Fibroblast of mammary gland (primary cell): ENCODE measurements around the gene TES.

Experiments used
- DNase-seq: peaks from one replicate; pipeline ENCODE4 v3.0.0-alpha.2; 2010; ENCODE audit warnings: low read depth
- H3K4me3 ChIP-seq: 2 replicates; pipeline ENCODE4 v1.5.1; 2011; ENCODE audit warnings: low read depth, mild to moderate bottlenecking, low read length, moderate library complexity; ENCODE audit not compliant: control insufficient read depth
- CTCF ChIP-seq: conservative IDR thresholded peaks from 2 replicates; pipeline ENCODE4 v1.5.1; 2011; ENCODE audit warnings: low read depth, low read length, inconsistent platforms; ENCODE audit not compliant: control insufficient read depth, insufficient read depth

Gene TES

GRCh38 chr7:116279217-116279616 is 68.9 kb downstream of the TES start:
- no peak overlapping the region for H3K4me3 ChIP-seq
- TF ChIP-seq CTCF: no peak
- DNase-seq: no peak

- no peak for TF ChIP-seq CTCF
- DNase-seq: no peak
- no peak overlapping the region for H3K4me3 ChIP-seq
Observed at GRCh38 chr7:116280803-116281202, 70.5 kb downstream of the TES start.

- no peak for DNase-seq
- no peak for TF ChIP-seq CTCF
- H3K4me3 ChIP-seq: no peak overlapping the region
Observed at GRCh38 chr7:116283595-116284204, 73.4 kb downstream of the TES start.

GRCh38 chr7:116284390-116284789 is 74.1 kb downstream of the TES start:
- TF ChIP-seq CTCF: no peak
- no peak for DNase-seq
- no peak overlapping the region for H3K4me3 ChIP-seq

GRCh38 chr7:116285252-116285651 is 74.9 kb downstream of the TES start:
- H3K4me3 ChIP-seq: no peak overlapping the region
- DNase-seq: no peak
- TF ChIP-seq CTCF: no peak

- H3K4me3 ChIP-seq: no peak overlapping the region
- no peak for TF ChIP-seq CTCF
- DNase-seq: no peak
Observed at GRCh38 chr7:116290740-116291139, 80.4 kb downstream of the TES start.

GRCh38 chr7:116291937-116292336 is 81.6 kb downstream of the TES start:
- no peak for TF ChIP-seq CTCF
- H3K4me3 ChIP-seq: no peak overlapping the region

More at GRCh38 chr7:116291937-116292336, 81.6 kb downstream of the TES start:
- DNase-seq: no peak
